K562 (cell line): ENCODE data around the gene LCN12. TPM values are rescaled to one million over a fixed set of nuclear protein-coding genes. Genes with fewer than 3 reads are reported as not detected.

ENCODE experiments used
- FOXJ2 ChIP-seq: fragments of 200-800 bp; sonication (Bioruptor generic); IDR thresholded peaks from 2 replicates; pipeline ENCODE4 v1.6.1; 2016; ENCODE audit warnings: missing genetic modification characterization, missing compliant biosample characterization
- HDGF ChIP-seq: fragments of 450-650 bp; IDR thresholded peaks from 2 replicates; pipeline ENCODE4 v1.6.1; 2016
- JUN ChIP-seq, 2 experiments: sonication (generic) in 1 of 2; formaldehyde crosslinking in 1 of 2; IDR thresholded peaks; 2 replicates each; pipeline versions ENCODE4 v1.6.1 to v1.8.0; 2012 to 2022; ENCODE audit warnings: borderline replicate concordance in 2 of 2, mild to moderate bottlenecking in 2 of 2, improper control_type of control experiment in 1 of 2, low read depth in 1 of 2, low read length in 1 of 2, missing genetic modification reagents in 1 of 2
- KDM2B ChIP-seq: fragments of 250-450 bp; sonication (Bioruptor Pico); IDR thresholded peaks from 2 replicates; pipeline ENCODE4 v1.8.0; 2021; ENCODE audit warnings: mild to moderate bottlenecking, moderate library complexity
- POLR2G ChIP-seq: fragments of 200-400 bp; formaldehyde crosslinking; IDR thresholded peaks from 2 replicates; pipeline ENCODE4 v1.6.1; 2017; ENCODE audit warnings: low read depth, mild to moderate bottlenecking, antibody characterized with exemption, low read length, moderate library complexity
- STAG1 ChIP-seq: sonication (generic); formaldehyde crosslinking; IDR thresholded peaks from 2 replicates; pipeline ENCODE4 v1.5.0; 2020; ENCODE audit warnings: missing genetic modification reagents, borderline replicate concordance
- TCF7L2 ChIP-seq: fragments of 150-350 bp; IDR thresholded peaks from 2 replicates; pipeline ENCODE4 v1.6.1; 2016; ENCODE audit warnings: low read depth, mild to moderate bottlenecking, low read length, moderate library complexity
- ZBTB34 ChIP-seq: fragments of 250-450 bp; sonication (Bioruptor Pico); IDR thresholded peaks from 2 replicates; pipeline ENCODE4 v1.8.0; 2021; ENCODE audit warnings: mild to moderate bottlenecking, moderate library complexity
- ZBTB7A ChIP-seq: IDR thresholded peaks from 2 replicates; pipeline ENCODE4 v1.6.1; 2011; ENCODE audit warnings: low read depth, mild to moderate bottlenecking, low read length, moderate library complexity, borderline replicate concordance; ENCODE audit not compliant: control insufficient read depth
- ZKSCAN8 ChIP-seq: fragments of 200-800 bp; sonication (Bioruptor generic); IDR thresholded peaks from 2 replicates; pipeline ENCODE4 v1.6.1; 2016; ENCODE audit warnings: missing genetic modification characterization, missing compliant biosample characterization
- polyA plus RNA-seq, 8 experiments: library from polyadenylated mRNA; depleted of rRNA in 4 of 8; stranded (reverse) in 5 of 8; unstranded in 3 of 8; fragments of >200 nt; fragmentation: Nextera tagmentation in 2 of 8; fragmentation: Illumina TruSeq in 1 of 8; extraction: Ambion mirVana in 2 of 8; extraction: Trizol in 1 of 8; gene quantifications; 2 replicates each; pipeline versions ENCODE4 v1.2.1 to v1.2.3, GENCODE V29; 2011 to 2014; ENCODE audit warnings: inconsistent platforms in 1 of 8, missing spikeins in 1 of 8
- total RNA-seq, 7 experiments: library from RNA; depleted of rRNA in 6 of 7; stranded (reverse); fragments of >200 nt in 6 of 7; fragmentation: Illumina TruSeq in 2 of 7; extraction: Trizol in 2 of 7; gene quantifications; 2 replicates each; pipeline versions ENCODE4 v1.2.1 to v1.2.3, GENCODE V29; 2011 to 2021; ENCODE audit warnings: low replicate concordance in 1 of 7
- TF ChIP-seq, protein P1 (sequence below), 2 experiments: fragments of 200-800 bp in 1 of 2; sonication (Bioruptor generic) in 1 of 2; sonication (generic) in 1 of 2; formaldehyde crosslinking in 1 of 2; IDR thresholded peaks in 1 of 2; conservative IDR thresholded peaks in 1 of 2; 2 replicates each; pipeline versions ENCODE4 v1.5.0 to v1.6.1; 2016 to 2020; ENCODE audit warnings: missing compliant biosample characterization in 1 of 2, missing genetic modification characterization in 1 of 2, missing genetic modification reagents in 1 of 2
- TF ChIP-seq, protein P2 (sequence below), 2 experiments: fragments of 250-450 bp in 1 of 2; fragments of 450-650 bp in 1 of 2; sonication (Bioruptor Pico) in 1 of 2; IDR thresholded peaks; 2 replicates each; pipeline versions ENCODE4 v1.6.1 to v1.8.0; 2016 to 2021; ENCODE audit warnings: mild to moderate bottlenecking in 2 of 2, moderate library complexity in 2 of 2, missing compliant biosample characterization in 1 of 2, missing genetic modification characterization in 1 of 2

LCN12 gene
- total and polyA plus RNA-seq, 9 of the 15 experiments (the other 6 are each of a cell fraction or from before 2014, with no cell fraction given): 0.05 TPM; not detected in 8

GRCh38 chr9:136928591-136928990 is 23.5 kb upstream of the LCN12 start (continued):
- TF ChIP-seq ZBTB34 (CRISPR knock-in tag): no peak
- peak; percentile 58 for TF ChIP-seq POLR2G
- TF ChIP-seq, protein P1, sequence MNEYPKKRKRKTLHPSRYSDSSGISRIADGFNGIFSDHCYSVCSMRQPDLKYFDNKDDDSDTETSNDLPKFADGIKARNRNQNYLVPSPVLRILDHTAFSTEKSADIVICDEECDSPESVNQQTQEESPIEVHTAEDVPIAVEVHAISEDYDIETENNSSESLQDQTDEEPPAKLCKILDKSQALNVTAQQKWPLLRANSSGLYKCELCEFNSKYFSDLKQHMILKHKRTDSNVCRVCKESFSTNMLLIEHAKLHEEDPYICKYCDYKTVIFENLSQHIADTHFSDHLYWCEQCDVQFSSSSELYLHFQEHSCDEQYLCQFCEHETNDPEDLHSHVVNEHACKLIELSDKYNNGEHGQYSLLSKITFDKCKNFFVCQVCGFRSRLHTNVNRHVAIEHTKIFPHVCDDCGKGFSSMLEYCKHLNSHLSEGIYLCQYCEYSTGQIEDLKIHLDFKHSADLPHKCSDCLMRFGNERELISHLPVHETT (CRISPR knock-in tag; conservative IDR thresholded peaks at IDR 0.05 in 1 of 2, IDR thresholded peaks at IDR 0.05 in 1 of 2): no peak
- no peak for TF ChIP-seq STAG1
- no peak for TF ChIP-seq HDGF
- no peak for TF ChIP-seq TCF7L2
- TF ChIP-seq KDM2B (CRISPR knock-in tag): no peak
- TF ChIP-seq ZKSCAN8: no peak
- TF ChIP-seq, protein P2, sequence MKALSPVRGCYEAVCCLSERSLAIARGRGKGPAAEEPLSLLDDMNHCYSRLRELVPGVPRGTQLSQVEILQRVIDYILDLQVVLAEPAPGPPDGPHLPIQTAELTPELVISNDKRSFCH (CRISPR knock-in tag; IDR thresholded peaks at IDR 0.05): no peak
- TF ChIP-seq, protein P2 (tag; IDR thresholded peaks at IDR 0.05): no peak
- no peak for TF ChIP-seq JUN (IDR thresholded peaks at IDR 0.05; ENCODE audit: borderline replicate concordance, low read depth, low read length)
- TF ChIP-seq JUN (CRISPR knock-in tag; IDR thresholded peaks at IDR 0.05; ENCODE audit: borderline replicate concordance): no peak
- no peak for TF ChIP-seq ZBTB7A
- TF ChIP-seq FOXJ2 (tag): no peak
